Activated T-cell treated with anti-CD3 and anti-CD28 coated beads, Interleukin-2, amount 50 U/mL, for 4 hours (primary cell): ENCODE measurements around the gene OAS1. TPM values are rescaled to one million over a fixed set of nuclear protein-coding genes. Genes with fewer than 3 reads are reported as not detected.
"Not testable (repeated sequence)": the region's sequence is repeated elsewhere in the genome, so short reads cannot be mapped to it uniquely, and the experiment has no call there.

Experiments used
- ATAC-seq, 2 donors: fragments of 200-7000 bp; cut with Tn5 transposase; one replicate each; pipeline ENCODE4 v1.10.0; 2021
- DNase-seq: peaks from one replicate; pipeline ENCODE4 v3.0.0-alpha.2; 2020
- H3K27me3 Mint-ChIP-seq: one replicate; pipeline ENCODE4 v1.8.0; 2021; ENCODE audit warnings: low read depth, mixed read lengths
- H3K36me3 Mint-ChIP-seq: one replicate; pipeline ENCODE4 v1.8.0; 2022; ENCODE audit warnings: mixed read lengths; ENCODE audit not compliant: insufficient read depth
- H3K4me1 Mint-ChIP-seq: one replicate; pipeline ENCODE4 v1.8.0; 2021; ENCODE audit warnings: low read depth, mixed read lengths
- H3K4me3 Mint-ChIP-seq: one replicate; pipeline ENCODE4 v1.8.0; 2021; ENCODE audit warnings: mild to moderate bottlenecking, moderate library complexity, mixed read lengths
- H3K9me3 Mint-ChIP-seq: one replicate; pipeline ENCODE4 v1.8.0; 2021; ENCODE audit warnings: mixed read lengths
- total RNA-seq, 3 donors: library from RNA; stranded (reverse); gene quantifications; one replicate each; pipeline ENCODE4 v1.2.1, GENCODE V29; 2021

Gene OAS1
- total RNA-seq, 3 donors from 2014 or later, result 3.2 to 7.8 (median 4.0) TPM

DNA sequence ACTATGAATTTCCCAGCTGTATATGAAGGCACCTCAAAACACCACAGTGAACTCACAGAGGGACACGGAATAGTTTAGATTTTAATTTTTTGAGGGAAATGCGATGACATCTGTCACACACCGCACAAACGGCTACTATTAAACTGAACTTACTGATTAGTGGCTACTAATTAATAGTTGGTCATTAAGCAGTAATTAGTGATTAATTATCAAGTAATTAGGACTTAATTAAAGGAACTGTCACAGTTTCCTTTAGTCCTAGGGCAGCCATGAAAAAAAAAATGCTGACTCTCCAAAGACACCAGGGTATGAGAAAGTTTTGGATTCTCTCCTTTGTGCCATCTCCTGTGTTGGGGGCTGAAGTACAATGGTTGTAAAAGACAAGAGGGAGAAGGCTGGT, 2.9 kb downstream of the OAS1 start:
- DNase-seq (no peak), ATAC-seq (no peak)
- peaks cover 78% of the 10 kb centered on the region for H3K4me1 Mint-ChIP-seq
- peaks cover 34% of the 10 kb centered on the region for H3K36me3 Mint-ChIP-seq
- H3K27me3 Mint-ChIP-seq, result no peaks in the 10 kb centered on the region
- peak overlapping the region; percentile 97 for H3K4me3 Mint-ChIP-seq
- H3K9me3 Mint-ChIP-seq, result peaks cover 14% of the 10 kb centered on the region

DNA sequence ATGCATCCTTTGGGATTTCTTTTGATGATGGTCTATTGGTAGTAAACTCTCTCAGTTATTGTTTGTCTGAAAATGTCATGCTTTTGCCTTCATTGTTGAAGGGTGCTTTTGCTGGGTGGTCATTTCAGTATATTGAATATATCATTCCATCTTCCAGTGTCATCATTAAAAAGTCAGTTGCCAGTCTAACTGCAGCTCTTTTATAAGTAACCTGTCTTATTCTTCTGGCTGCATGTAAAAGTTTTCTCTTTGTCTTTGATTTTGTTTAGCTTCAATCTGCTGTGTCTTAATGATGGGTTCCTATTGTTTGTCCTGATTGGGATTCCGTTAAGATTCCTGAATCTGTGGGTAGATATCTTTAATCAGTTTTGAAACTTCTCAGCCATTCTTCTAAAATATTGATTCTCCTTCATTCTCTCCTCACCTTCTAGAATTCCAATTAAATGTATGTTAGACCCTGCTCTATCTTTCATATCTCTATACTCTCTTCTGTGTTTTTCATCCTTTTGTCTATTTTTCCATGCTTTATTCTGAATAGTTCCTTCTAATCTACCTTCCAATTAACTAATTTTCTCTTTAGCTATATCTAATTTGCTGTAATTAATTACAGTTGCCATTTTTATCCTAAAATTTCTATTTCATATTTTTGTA, 6.4 kb downstream of the OAS1 start:
- Mint-ChIP-seq H3K27me3 (no peaks in the 10 kb centered on the region), H3K4me1 (peaks cover 62% of the 10 kb centered on the region), H3K9me3 (peaks cover 14% of the 10 kb centered on the region), H3K36me3 (peaks cover 63% of the 10 kb centered on the region), H3K4me3 (no peak overlapping the region)
- DNase-seq (no peak), ATAC-seq (no peak)

DNA sequence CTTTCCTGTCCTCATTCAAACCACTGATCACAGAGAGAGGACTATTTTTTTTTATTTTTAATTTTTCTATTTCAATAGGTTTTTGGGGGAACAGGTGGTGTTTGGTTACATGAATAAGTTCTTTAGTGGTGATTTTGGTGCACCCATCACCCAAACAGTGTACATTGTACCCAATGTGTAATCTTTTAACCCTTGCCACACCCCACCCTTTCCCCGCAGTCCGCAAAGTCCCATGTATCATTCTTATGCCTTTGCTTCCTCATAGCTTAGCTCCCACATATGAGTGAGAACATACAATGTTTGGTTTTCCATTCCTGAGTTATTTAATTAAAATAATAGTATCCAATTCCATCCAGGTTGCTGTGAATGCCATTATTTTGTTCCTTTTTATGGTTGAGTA, 7.1 kb downstream of the OAS1 start:
- not testable (repeated sequence) for H3K4me3 Mint-ChIP-seq, DNase-seq, ATAC-seq, H3K27me3 Mint-ChIP-seq
- H3K36me3 Mint-ChIP-seq, result peaks cover 70% of the 10 kb centered on the region
- peaks cover 14% of the 10 kb centered on the region for H3K9me3 Mint-ChIP-seq
- H3K4me1 Mint-ChIP-seq, result peaks cover 55% of the 10 kb centered on the region

DNA sequence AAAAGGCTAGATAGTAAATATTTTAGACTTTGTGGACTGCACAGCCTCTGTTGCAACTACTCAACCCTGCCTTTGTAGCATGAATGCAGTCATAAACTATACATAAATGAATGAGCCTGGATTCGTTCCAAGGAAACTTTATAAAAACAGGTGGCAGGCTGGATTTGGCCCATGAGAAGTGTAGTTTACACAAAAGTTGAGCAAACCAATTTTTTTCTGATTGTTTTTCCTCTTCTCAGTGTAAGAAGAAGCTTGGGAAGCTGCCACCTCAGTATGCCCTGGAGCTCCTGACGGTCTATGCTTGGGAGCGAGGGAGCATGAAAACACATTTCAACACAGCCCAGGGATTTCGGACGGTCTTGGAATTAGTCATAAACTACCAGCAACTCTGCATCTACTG, 9.5 kb downstream of the OAS1 start:
- Mint-ChIP-seq H3K9me3 (peaks cover 14% of the 10 kb centered on the region), H3K4me3 (no peak overlapping the region), H3K27me3 (no peaks in the 10 kb centered on the region), H3K36me3 (peaks cover 83% of the 10 kb centered on the region), H3K4me1 (peaks cover 32% of the 10 kb centered on the region)
- DNase-seq (no peak), ATAC-seq (no peak)

DNA sequence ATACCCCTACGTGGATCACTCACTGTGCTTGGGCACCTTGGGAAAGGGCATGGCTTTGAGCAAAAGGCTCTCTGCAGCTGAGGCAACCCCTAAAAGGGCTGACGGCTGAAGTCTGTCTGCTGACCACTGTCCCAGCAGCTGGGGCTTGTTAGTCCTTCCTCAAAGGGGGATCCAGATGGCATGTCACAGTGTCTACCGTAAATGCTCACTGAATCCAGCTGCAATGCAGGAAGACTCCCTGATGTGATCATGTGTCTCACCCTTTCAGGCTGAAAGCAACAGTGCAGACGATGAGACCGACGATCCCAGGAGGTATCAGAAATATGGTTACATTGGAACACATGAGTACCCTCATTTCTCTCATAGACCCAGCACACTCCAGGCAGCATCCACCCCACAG, 12.4 kb downstream of the OAS1 start:
- DNase-seq (no peak), ATAC-seq (no peak)
- peaks cover 68% of the 10 kb centered on the region for H3K36me3 Mint-ChIP-seq
- H3K4me3 Mint-ChIP-seq, result no peak overlapping the region
- peaks cover 17% of the 10 kb centered on the region for H3K4me1 Mint-ChIP-seq
- peaks cover 3% of the 10 kb centered on the region for H3K9me3 Mint-ChIP-seq
- no peaks in the 10 kb centered on the region for H3K27me3 Mint-ChIP-seq

DNA sequence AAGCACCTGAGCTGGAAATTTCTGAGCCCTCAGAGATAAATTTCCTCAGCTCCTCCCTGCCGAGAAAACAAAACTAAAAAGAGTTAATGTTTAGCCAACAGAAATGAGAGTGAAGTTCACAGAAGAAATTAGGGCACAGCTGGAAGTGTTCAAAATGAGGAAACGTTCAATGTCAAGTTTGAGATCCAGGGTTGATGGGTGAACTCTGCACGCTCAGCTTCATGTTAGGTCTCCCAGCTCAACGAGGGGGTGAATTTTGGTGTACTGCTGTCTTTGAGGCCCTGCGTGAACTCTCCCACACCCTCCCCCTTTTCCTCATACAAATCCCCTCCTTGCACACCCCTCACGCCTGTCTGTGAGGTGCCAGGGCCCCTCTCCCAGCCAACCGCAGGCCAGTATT, 18.2 kb downstream of the OAS1 start:
- H3K4me3 Mint-ChIP-seq, result no peak overlapping the region
- H3K36me3 Mint-ChIP-seq, result peaks cover 28% of the 10 kb centered on the region
- ATAC-seq, result no peak

DNA sequence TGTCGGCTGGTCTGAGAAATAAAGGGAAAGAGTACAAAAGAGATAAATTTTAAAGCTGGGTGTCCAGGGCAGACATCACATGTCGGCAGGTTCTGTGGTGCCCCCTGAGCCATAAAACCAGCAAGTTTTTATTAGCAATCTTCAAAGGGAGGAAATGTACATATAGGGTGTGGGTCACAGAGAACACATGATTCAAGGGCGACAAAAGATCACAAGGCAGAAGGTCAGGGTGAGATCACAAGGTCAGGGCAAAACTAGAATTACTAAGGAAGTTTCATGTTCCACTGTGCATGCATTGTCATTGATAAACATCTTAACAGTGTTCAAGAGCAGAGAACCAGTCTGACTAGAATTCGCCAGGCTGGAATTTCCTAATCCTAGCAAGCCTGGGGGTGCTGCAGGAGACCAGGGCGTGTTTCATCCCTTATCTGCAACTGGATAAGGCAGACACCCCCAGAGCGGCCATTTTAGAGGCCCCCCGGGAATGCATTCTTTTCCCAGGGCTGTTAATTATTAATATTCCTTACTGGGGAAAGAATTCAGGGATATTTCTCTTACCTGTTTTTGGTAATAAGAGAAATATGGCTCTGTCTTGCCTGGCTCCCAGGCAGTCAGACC, 19.8 kb downstream of the OAS1 start:
- not testable (repeated sequence) for H3K27me3 Mint-ChIP-seq, ATAC-seq, H3K9me3 Mint-ChIP-seq, H3K4me1 Mint-ChIP-seq, H3K4me3 Mint-ChIP-seq, DNase-seq
- H3K36me3 Mint-ChIP-seq, result peaks cover 14% of the 10 kb centered on the region

More for the DNA sequence above, 18.2 kb downstream of the OAS1 start:
- DNase-seq, result no peak
- no peaks in the 10 kb centered on the region for H3K27me3 Mint-ChIP-seq
- H3K4me1 Mint-ChIP-seq, result peaks cover 5% of the 10 kb centered on the region
- H3K9me3 Mint-ChIP-seq, result peaks cover 9% of the 10 kb centered on the region

DNA sequence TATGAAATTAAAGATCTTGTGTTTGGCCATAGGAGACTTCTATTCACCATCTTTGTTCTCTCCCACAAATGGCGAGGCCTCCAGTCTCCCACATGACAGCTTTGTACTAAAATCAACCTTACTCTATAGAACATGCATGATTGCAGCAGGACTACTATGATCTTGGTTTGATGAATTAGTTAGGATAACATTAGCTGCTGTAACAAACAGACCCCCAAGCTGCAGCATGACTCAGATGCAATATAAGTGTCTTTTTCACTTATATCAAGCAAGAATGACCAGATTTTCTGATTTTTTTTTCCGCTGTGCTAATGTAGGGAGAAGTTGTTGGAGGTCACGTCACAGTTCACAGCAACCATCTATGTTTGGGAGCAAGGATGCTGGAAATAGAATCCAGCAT, 20.7 kb downstream of the OAS1 start:
- H3K9me3 Mint-ChIP-seq, result peaks cover 9% of the 10 kb centered on the region
- ATAC-seq, result no peak
- H3K4me3 Mint-ChIP-seq, result no peak overlapping the region
- H3K4me1 Mint-ChIP-seq, result peaks cover 5% of the 10 kb centered on the region
- H3K27me3 Mint-ChIP-seq, result no peaks in the 10 kb centered on the region
- H3K36me3 Mint-ChIP-seq, result peaks cover 14% of the 10 kb centered on the region
- DNase-seq, result no peak

DNA sequence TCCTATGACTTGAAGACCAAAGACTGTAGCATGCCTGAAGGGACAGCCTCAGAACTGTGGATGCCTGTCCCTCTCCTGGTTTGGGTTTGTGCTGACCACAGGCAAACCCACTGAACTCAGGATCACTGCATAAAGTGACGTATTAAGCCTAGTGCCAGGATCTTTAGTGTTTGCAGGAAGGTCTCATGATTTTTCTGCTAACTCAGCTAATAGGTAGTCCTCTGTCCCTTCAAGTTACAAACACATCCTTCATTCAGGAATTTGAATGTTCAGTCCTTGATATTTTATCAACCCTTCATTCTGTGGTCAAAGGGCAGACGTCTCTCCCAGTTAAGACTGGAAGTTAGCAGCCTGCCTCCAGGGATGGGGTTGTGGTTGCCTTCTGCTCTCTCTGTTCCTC, 21.2 kb downstream of the OAS1 start:
- DNase-seq, result no peak
- H3K4me3 Mint-ChIP-seq, result no peak overlapping the region
- H3K36me3 Mint-ChIP-seq, result peaks cover 14% of the 10 kb centered on the region
- peaks cover 5% of the 10 kb centered on the region for H3K4me1 Mint-ChIP-seq
- ATAC-seq, result no peak
- no peaks in the 10 kb centered on the region for H3K27me3 Mint-ChIP-seq
- H3K9me3 Mint-ChIP-seq, result peaks cover 9% of the 10 kb centered on the region

DNA sequence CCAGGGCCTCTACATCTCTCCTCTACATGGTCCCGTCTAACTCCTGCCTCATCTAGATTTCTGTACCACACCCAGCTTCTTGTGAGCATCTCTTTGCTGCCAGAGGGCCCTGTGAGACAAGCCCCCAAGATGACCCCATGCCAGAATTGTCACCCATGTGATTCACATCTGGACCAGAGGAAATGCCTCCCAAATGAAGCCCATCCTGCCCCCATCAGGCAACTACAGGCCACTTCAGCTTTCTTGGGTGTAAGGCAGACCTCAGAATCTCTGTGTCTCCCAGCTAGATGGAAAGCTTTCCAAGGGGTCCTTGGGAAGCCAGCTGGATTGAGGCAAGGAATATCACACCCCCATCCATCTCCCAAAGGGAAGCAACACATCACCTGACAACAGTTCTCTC, 22.2 kb downstream of the OAS1 start:
- Mint-ChIP-seq H3K4me3 (no peak overlapping the region), H3K36me3 (peaks cover 9% of the 10 kb centered on the region), H3K4me1 (peaks cover 5% of the 10 kb centered on the region), H3K27me3 (no peaks in the 10 kb centered on the region), H3K9me3 (peaks cover 9% of the 10 kb centered on the region)
- DNase-seq, result no peak
- ATAC-seq, result no peak

DNA sequence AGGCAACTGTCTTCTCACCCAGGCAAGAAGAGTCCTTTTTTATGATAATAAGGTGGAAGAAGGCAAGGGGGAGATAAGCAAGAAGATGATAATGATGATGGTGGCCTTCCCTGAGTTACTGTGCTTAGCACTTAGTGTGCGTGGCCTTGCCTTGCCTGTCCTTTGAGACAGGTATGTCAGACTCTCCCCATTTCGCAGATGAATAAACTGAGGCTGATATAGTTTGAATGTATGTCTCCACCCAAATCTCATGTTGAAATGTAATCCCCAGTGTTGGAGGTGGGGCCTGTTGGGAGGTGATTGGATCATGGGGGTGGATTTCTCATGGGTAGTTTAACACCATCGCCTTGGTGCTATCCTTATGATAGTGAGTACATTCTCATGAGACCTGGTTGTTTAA, 23.0 kb downstream of the OAS1 start:
- H3K4me3 Mint-ChIP-seq, result no peak overlapping the region
- H3K4me1 Mint-ChIP-seq, result peaks cover 8% of the 10 kb centered on the region
- DNase-seq (no peak), ATAC-seq (no peak)
- H3K9me3 Mint-ChIP-seq, result peaks cover 9% of the 10 kb centered on the region
- H3K27me3 Mint-ChIP-seq, result no peaks in the 10 kb centered on the region
- peaks cover 7% of the 10 kb centered on the region for H3K36me3 Mint-ChIP-seq

DNA sequence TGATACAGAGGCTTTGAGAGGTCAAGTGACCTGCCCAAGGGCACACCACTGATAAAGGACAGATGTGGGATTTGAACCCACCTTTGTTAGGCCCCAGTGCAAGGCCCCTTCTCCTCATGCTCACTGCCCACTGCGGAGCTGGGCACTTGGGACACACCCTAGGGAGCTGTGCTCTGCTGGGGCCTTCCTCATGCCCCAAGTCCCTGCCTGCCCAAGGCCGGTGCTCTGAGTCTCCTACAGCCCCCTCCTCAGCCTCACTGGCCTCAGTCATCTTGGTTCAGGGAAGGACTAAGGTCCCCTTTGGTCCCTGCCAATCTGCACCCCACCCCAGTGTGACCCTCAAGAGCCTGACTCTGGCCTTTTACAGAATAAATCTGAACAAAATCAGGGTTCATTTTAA, 23.6 kb downstream of the OAS1 start:
- Mint-ChIP-seq H3K9me3 (peaks cover 9% of the 10 kb centered on the region), H3K4me3 (no peak overlapping the region), H3K27me3 (no peaks in the 10 kb centered on the region), H3K4me1 (peaks cover 7% of the 10 kb centered on the region), H3K36me3 (peaks cover 5% of the 10 kb centered on the region)
- no peak for DNase-seq
- ATAC-seq, result no peak

DNA sequence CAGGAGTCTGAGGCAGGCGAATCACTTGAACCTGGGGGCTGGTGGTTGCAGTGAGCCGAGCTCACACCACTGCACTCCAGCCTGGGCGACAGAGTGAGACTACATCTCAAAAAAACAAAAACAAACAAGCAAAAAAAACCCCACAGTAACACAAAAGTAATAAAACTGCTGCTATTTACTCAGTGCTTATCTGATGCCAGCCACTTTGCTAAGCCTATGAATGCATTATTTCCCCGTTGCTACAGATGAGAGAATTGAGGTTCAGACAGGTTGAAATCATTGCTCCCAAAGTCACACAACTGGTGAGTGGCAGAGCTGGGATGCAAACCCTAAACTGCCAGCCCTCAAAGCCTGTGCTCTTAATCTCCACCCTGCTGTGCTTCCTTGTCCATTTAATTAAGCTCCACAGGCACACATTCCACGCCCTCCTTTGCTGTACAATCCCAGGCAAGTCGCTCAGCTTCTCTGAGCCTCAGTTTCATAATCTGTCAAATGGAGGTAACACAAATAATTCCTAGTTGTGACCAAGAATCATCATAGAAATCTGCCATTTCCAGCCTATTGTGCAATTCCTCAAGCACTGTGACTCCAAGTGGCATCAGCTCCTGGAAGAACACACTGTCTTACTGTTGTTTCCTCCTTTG, 25.8 kb downstream of the OAS1 start:
- DNase-seq (no peak), ATAC-seq (no peak)
- H3K4me1 Mint-ChIP-seq, result peaks cover 15% of the 10 kb centered on the region
- peaks cover 3% of the 10 kb centered on the region for H3K9me3 Mint-ChIP-seq
- H3K4me3 Mint-ChIP-seq, result no peak overlapping the region
- no peaks in the 10 kb centered on the region for H3K27me3 Mint-ChIP-seq
- peaks cover 2% of the 10 kb centered on the region for H3K36me3 Mint-ChIP-seq

DNA sequence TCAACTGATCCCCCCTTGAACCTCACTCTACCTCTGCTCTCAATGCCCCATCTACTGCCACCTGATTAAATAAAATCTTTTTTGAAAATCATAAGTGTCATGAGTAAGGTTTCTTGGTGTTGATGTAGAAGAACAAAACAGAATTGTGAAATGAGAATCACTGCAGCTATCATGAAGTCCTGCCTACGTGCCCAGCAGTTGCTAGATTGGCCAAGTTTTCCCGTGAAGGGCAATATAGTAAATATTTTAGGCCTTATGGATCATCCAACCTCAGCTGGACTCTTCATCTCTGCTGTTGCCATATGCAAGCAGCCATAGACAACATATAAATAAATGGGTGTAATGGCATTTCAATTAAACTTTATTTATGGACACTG, 26.4 kb downstream of the OAS1 start:
- no peak for ATAC-seq
- Mint-ChIP-seq H3K4me3 (no peak overlapping the region), H3K4me1 (peaks cover 21% of the 10 kb centered on the region), H3K27me3 (no peaks in the 10 kb centered on the region), H3K36me3 (peaks cover 2% of the 10 kb centered on the region), H3K9me3 (no peaks in the 10 kb centered on the region)
- DNase-seq, result no peak

DNA sequence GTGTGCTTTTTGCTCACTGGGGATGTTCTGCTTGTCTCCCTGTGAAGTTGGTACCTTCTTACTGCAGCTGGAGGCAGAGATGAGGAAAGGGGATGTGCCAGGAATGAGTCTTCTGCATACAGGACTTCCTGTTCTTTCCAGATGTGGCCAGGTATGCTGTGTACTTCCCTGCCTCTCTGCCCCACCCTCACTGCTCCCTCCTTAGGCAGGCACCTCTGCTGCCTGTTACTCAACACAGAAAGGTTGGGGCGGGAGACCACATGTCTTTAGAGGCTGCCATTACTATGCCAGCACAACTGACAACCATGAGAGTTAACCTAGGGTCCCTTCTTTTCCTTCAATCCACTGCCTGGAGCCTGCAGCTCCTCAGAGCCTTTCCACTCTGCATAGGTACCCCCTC, 29.5 kb downstream of the OAS1 start:
- ATAC-seq (no peak), DNase-seq (no peak)
- H3K27me3 Mint-ChIP-seq, result no peaks in the 10 kb centered on the region
- no peak overlapping the region for H3K4me3 Mint-ChIP-seq
- peaks cover 42% of the 10 kb centered on the region for H3K4me1 Mint-ChIP-seq
- H3K9me3 Mint-ChIP-seq, result no peaks in the 10 kb centered on the region
- H3K36me3 Mint-ChIP-seq, result no peaks in the 10 kb centered on the region
